HG03175 (cell line): ENCODE measurements around the gene PNPLA6.
"Not testable (repeated sequence)": the region's sequence is repeated elsewhere in the genome, so short reads cannot be mapped to it uniquely, and the experiment has no call there.

ENCODE experiments used
- ATAC-seq: cut with Tn5 transposase; IDR thresholded peaks from one replicate; pipeline ENCODE4 v1.9.1; 2021; ENCODE audit warnings: mild to moderate bottlenecking, moderate library complexity; ENCODE audit not compliant: unreplicated experiment

Gene PNPLA6

DNA sequence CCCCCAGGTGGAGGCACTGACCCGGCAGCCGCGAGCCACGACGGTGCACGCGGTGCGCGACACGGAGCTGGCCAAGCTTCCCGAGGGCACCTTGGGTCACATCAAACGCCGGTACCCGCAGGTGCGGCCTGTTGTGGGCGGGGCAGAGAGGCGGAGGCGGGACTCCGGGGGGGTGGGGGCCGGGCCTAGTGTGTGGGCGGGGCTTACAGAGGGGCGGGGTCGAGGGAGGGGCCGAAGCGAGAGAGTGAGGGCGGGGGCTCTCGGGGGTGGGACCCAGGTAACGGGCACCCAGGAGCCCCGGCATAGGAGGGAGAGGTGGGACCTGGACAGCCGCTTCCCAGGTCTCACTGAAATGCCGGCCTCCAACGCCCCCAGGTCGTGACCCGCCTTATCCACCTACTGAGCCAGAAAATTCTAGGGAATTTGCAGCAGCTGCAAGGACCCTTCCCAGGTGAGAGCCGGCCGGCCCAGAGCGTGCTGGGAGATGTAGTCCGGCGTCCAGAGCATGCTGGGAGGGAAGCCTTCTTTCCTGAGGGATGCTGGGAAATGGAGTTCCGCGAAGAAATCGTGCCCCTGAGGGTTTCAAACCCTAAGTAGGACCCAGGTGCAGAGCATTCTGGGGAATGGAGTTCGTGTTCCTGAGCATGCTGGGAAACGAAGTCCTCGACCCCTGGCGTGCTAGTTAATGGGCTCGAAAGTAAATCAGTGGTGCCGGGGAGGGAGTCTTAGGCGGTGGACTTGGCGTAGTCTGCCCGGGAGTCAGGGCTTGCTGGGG is 15.7 kb downstream of the PNPLA6 start:
- ATAC-seq, result no peak

DNA sequence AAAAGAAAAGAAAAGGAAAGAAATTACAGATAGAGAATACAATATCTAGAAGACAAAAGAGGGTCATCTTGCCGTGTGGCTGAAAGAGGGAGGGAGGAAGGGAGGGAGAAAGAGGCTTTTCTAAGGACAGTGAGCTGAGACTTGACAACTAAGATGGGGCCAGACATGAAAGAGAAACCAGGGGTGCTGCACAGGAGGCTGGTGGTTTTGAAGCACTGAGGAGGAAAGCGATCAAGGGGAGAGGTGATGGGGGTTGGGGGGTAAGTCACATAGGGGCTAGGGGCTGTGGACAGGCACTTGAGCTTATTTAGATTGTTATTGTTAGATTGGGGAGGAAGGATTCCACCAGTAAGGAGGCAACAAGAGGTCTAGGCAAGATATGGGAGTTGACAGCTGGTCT is 17.3 kb downstream of the PNPLA6 start:
- no peak for ATAC-seq

DNA sequence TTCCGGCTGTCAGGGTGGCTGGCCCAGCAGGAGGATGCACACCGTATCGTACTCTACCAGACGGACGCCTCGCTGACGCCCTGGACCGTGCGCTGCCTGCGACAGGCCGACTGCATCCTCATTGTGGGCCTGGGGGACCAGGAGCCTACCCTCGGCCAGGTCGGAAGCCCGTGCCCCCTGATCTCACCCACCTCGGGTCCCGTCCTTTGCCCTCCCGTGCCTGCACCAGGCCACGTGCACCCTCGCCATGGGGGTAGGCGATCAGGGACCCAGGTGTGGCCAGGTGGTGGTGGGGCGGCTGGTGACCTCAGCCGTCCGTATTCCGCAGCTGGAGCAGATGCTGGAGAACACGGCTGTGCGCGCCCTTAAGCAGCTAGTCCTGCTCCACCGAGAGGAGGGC is 19.0 kb downstream of the PNPLA6 start:
- ATAC-seq, result no peak

DNA sequence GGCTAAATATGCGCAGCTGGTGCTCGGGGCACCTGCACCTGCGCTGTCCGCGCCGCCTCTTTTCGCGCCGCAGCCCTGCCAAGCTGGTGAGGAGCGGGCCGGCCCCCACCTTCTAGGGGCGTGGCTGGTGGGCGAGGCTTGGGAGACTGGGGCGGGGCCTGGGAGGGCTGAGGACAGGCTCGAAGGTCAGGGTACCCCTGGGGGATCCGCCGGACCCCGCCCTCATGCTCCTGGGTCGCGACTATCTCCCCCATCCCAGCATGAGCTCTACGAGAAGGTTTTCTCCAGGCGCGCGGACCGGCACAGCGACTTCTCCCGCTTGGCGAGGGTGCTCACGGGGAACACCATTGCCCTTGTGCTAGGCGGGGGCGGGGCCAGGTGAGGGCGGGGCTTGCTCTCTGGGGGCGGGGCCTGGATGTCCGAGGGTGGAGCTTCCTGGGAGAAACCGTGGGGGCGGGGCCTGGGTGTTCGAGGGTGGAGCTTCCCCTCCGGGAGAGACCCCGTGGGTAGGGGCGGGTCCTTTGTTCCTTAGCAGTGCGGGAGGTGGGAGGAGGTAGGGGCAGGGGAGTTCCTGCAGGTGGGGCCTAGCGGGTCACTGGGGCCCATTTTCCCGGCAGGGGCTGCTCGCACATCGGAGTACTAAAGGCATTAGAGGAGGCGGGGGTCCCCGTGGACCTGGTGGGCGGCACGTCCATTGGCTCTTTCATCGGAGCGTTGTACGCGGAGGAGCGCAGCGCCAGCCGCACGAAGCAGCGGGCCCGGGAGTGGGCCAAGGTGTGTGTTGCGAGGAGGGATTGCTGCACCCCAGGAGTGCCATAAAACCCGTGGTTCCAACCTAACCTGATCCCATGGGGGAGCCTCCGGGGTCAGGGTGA is 19.7 kb downstream of the PNPLA6 start:
- no peak for ATAC-seq

DNA sequence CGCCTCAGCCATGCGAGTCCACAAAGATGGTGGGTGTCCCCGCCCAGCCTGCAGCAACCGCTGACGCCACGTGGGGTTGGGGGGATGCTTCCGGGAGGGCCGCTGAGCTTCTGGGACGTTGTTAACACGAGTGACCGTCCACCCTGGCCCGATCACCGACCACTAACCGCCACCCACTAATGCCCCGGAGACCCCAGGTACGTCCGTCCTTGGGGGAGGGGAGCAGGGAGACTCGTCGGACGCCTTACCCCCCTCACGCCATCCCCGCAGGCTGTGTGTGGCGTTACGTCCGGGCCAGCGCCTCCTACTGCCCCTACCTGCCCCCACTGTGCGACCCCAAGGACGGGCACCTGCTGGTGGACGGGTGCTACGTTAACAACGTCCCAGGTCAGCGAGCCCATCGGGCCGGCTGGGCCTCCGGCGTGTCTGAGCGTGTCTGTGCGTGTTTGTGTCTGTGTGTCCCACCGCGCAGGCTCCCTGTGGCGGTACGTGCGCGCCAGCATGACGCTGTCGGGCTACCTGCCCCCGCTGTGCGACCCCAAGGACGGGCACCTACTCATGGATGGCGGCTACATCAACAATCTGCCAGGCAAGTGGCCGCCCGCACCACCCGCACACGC is 21.3 kb downstream of the PNPLA6 start:
- ATAC-seq, result no peak

DNA sequence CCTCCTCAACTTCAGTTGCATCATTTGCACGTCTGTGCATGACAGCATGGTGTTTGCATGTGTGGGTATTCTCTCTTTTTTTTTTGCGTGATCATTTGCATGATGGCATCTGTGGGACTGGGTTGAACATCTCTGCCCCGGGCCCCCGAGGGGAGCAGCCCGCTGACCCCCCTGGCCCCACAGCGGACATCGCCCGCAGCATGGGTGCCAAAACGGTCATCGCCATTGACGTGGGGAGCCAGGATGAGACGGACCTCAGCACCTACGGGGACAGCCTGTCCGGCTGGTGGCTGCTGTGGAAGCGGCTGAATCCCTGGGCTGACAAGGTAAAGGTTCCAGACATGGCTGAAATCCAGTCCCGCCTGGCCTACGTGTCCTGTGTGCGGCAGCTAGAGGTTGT is 23.1 kb downstream of the PNPLA6 start:
- no peak for ATAC-seq

DNA sequence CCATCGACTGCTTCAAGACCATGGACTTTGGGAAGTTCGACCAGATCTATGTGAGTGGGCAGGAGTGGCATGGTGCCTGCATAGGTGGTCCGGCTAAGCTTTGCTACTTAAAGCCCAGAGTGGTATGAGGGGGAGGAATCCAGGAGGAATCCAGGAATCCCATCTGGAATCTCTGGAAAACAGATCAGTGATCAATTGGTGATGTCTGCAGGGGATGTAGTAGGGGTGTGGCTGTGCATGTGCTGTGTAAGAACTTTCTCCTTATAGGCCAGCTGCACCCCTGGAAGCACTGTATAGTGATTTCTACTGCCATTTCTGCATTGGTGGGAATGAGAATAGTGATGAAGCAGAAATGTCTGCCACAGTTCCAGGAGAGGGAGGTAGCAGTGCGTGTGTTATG is 23.6 kb downstream of the PNPLA6 start:
- ATAC-seq, result no peak

DNA sequence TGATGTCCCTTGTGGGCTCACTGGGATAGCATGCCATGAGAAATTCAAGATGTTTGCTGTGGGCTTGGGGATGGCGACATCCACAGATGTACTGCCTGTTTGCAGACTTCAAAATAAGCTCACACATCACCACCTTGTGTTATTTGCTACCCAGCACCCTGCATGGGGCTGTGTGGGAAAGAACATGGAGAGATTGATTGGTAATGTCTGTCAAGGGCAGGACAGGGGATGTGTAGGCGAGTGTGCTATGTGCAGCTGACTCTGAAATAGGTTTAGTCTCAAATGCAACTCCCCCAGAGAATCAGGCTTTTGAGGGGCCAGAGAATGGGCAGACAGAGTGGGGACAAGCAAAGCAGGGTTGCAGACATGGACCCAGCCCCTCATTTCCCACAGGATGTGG is 24.7 kb downstream of the PNPLA6 start:
- ATAC-seq, result no peak

DNA sequence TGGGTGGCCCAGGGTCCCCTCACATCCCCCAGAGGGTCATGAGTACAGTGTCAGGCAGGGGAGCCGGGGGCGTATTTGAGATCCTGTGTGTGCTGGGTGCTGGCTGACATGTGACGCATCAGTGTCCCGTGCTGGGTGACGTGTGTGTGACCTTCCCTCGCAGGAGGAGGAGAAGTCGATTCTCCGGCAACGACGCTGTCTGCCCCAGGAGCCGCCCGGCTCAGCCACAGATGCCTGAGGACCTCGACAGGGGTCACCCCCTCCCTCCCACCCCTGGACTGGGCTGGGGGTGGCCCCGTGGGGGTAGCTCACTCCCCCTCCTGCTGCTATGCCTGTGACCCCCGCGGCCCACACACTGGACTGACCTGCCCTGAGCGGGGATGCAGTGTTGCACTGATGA is 25.8 kb downstream of the PNPLA6 start:
- ATAC-seq, result no peak

DNA sequence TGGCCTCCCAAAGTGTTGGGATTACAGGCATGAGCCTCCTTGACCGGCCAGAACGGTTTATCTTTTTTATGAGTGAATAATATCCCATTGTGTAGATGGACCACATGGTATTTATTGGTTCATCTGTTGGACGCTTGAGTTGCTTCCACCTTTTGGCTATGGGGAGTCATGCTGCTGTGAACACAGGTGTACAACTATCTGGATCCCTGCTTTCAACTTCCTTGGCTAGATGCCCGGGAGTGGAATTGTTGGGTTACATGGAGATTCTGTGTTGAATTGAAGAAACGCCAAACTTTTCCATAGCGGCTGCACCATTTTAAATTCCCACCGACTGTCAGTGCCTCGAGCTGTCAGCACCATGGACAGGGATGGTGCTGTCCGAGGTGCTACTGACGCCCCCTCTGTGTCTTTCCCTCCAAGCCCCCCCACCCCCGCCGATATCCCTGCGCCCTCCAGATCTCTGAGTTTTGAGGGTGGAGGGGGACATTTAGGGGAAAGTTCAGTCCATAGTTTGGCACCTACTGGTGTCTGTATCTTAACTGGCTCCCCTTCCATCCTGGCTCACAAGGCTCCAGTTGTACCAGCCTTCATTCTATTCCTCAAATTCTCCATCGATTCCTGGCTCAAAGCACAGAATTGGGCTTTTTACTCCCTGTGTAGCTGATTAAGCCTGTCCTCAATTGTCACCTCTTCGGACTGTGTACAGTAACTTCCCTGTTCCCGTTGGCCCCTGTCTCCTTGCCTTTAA is 27.3 kb downstream of the PNPLA6 start:
- no peak for ATAC-seq

DNA sequence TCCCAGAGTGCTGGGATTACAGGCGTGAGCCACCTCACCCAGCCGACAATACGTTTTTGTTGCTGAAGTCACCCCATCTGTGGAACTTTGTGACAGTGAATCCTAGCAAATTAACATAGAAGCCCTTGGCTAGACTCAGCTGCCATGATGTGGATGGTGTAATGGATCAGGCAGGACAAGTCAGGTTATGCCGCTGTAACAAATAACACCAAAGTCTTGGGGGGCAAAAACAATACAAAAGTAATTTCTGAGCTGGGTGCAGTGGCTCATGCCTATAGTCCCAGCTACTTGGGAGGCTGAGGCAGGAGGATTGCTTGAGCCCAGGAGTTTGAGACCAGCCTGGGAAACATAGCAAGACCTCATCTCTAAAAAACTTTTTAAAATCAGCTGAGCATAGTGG is 29.3 kb downstream of the PNPLA6 start:
- no peak for ATAC-seq

DNA sequence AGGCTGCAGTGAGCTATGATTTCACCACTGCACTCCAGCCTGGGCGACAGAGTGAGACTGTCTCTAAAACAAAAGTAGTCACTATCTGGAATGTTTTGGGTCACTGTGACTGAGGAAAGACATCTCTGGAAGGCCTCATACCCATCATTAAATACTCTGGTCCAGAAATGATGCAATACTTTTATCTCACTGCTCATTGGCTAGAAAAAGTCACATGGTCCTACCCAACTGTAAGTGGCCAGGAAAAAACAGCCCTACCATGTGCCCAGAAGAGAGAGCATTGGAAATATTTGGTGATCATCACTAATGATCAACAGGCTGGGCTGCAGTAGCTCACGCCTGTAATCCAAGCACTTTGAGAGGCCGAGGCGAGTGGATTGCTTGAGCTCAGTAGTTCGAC is 29.8 kb downstream of the PNPLA6 start:
- no peak for ATAC-seq

DNA sequence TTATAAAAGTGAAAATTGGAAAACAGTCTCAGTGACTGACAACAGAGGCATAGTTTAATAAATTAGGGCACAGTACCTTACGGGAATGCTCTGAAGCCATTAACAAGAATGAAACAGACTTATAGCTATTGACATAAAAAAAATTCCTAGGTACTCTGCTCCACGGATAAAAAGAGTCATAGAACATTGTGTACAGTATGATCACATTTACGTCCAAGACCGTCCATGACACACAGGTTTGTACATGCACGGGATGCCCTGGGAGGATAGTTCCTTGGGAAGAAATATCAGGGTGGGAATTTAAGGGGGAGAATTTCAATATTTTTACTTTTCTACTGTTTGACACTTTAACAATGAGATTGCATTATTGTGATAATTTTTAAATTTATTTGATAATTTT is 35.2 kb downstream of the PNPLA6 start:
- no peak for ATAC-seq

DNA sequence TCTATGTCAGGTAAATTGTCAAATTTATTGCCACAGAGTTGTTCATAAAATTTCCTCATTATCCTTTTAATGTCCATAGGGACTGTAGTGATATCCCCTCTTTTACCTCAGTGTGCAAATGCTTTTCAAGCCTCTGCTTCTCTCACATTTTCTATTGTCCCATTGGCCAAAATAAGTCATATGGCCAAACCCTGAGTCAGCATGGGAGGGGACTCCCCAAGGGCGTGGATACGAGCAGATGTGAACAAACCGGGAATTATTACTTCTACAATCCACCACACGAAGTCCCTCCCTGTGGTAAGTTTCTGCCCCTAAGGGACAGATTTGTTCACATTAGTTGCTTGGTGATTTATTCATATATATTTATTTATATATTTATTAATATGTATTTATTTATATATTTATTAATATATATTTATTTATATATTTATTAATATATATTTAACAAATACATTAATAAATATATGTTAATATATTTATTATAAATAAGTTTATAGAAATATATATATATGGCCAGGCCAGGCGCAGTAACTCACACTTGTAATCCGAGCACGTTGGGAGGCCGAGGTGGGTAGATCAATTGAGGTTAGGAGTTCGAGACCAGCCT is 40.0 kb downstream of the PNPLA6 start:
- no peak for ATAC-seq

DNA sequence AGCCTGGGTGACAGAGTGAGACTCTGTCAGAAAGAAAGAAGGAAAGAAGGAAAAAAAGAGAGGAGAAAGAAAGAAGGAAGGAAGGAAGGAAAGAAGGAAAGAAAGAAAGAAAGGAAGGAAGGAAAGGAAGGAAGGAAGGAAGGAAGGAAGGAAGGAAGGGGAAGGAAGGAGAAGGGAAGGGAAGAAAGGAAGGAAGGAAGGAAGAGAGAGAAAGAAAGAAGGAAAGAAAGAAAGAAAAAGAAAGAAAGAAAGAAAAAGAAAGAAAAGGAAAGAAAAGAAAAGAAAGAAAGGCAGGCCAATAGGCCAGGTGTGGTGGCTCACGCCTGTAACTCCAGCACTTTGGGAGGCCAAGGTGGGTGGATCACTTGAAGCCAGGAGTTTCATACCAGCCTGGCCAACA is 41.9 kb downstream of the PNPLA6 start:
- ATAC-seq, result not testable (repeated sequence)

DNA sequence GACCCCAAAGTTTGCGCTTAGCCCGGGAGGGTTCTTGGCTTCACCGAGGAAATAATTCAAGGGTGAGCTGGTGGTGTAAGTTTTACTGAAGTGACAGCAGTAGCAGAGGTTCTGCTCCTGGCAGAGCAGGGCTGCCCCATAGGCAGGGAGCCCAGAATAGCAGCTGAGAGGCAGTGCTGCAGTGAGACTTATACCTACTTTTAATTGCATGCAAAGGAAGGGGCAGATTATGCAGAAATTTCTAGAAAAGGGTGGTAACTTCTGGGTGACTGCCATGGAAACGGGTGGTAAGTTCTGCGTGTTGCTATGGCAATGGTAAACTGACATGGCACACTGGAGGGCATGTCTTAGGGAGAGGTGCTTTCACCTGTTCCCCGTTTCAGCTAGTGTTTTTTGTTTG is 42.6 kb downstream of the PNPLA6 start:
- ATAC-seq, result no peak

DNA sequence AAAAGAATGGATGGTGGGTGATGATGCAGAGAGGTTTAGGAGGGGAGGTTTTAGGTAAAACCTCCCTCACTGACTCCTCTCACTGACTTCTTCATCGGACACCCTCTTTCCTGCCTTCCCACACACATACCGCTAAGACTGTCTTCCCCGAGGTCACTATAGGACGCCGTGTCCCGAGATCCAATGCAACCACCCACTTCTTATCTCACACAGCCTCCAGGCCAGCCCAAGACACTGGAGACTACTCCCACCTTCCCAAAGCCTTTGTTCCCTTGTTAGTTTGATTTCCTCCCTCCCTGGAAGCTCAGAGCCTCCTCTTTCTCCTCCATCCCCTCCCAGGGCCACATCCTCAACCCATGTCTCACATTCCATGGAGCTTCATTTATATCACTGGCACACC is 43.7 kb downstream of the PNPLA6 start:
- no peak for ATAC-seq

DNA sequence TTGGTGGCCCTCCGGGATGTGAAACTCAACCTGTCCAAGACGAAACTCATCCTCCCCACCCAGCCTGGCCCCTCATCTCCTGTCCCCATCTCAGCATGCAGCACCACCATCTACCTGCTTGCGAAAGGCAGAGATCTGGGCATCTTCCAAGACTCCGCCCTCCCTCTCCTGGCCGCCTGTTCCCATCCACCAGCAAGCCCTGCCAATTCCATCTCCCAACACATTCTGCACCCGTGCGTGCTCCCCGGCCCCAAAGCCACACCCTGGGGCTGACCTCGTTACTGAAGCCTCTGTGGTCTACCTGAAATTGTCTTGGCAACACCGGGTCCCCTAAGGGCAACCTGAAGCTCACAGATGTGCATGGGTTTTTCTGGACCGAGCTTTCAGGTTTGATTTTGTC is 46.9 kb downstream of the PNPLA6 start:
- no peak for ATAC-seq

DNA sequence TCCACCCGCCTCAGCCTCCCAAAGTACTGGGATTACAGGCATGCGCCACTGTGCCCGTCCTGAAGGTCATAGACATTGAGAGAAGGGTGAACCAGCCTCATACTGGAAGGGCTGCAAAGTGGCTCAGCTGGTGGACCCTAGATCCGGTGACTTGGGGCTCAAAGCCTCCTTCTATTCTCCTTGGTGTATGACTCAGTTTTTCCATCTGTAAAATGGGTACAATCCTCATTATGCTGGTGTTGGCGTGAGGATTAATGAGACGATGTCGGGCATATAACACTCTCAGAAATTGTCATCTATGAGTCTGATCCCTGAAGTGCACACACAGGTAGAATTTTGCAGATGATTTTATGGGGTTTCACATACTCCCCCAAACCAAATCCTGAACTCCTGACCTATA is 54.3 kb downstream of the PNPLA6 start:
- no peak for ATAC-seq

DNA sequence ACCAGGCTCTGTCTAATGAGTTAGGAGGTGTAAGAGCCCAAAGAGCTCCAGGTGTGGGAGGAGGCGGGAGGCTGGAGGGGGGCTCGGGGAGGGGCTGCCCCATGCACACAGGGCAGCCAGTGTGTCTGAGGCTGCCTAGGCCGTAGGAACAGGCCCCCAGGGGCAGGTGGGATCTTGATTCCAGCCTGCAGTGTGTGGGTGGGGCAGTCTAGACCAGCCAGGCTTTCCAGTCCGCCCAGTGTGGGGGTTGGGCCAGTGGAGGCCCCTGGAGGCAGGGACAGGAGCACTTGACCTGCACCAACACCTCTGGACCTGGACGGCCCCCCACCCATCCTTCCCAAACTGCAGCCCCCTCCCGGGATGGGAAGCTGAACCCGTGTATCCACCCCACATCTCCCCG is 54.7 kb downstream of the PNPLA6 start:
- ATAC-seq, result no peak
